Measurements from ENCODE around the gene IL3.

DNA sequence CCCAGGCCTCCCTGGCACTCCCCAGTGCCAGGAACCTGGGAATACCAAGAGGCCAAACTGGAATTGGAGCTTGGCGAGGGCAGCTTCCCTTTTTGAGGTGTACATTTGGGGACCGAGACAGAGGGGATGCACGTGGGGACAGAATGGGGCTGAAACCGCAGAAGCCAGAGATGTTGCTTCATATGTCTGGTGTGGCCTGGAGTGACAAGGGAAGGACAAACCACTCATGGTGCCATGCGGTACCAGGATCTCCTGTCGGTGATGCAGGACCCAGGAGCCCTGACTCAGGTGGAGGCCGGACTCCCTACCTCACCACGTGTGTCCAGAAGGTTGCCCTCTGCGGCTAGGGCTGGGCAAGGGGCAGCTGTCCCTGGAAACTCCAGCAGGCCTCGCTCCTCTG is 9.1 kb downstream of the IL3 start:
- TF ChIP-seq CTCF (IDR thresholded peaks at IDR 0.05): no peak
- TF ChIP-seq EZH2 (IDR thresholded peaks at IDR 0.05; ENCODE audit: borderline replicate concordance, insufficient read depth, low read depth, low read length, poor library complexity, severe bottlenecking): no peak

Data from B cell (primary cell).